Liver (tissue), 9 donors: Measurements from ENCODE around the gene NFIB. TPM values are rescaled to one million over a fixed set of nuclear protein-coding genes. Genes with fewer than 3 reads are reported as not detected.

ENCODE experiments used
- DNase-seq: peaks from one replicate; pipeline ENCODE4 v3.0.0-alpha.2; 2017; ENCODE audit warnings: low spot score
- H3K27ac ChIP-seq, 2 donors: one replicate each; pipeline ENCODE4 v1.7.0; 2013; ENCODE audit warnings: inconsistent platforms in 2 of 2, low read length in 2 of 2, control low read depth in 1 of 2, low read depth in 1 of 2, mild to moderate bottlenecking in 1 of 2
- H3K27me3 ChIP-seq, 4 donors: one replicate each; pipeline versions ENCODE4 v1.6.1 to v1.7.0; 2013; ENCODE audit warnings: low read length in 3 of 4, inconsistent platforms in 1 of 4, mild to moderate bottlenecking in 1 of 4, moderate library complexity in 1 of 4; ENCODE audit not compliant: control insufficient read depth in 4 of 4, insufficient read depth in 4 of 4
- H3K36me3 ChIP-seq, 4 donors: one replicate each; pipeline versions ENCODE4 v1.6.1 to v1.7.0; 2013; ENCODE audit warnings: low read length in 3 of 4, mild to moderate bottlenecking in 3 of 4, low read depth in 1 of 4, moderate library complexity in 1 of 4; ENCODE audit not compliant: control insufficient read depth in 4 of 4, insufficient read depth in 3 of 4
- H3K4me1 ChIP-seq, 4 donors: one replicate each; pipeline versions ENCODE4 v1.6.1 to v1.7.0; 2013; ENCODE audit warnings: low read length in 3 of 4, mild to moderate bottlenecking in 3 of 4, moderate library complexity in 1 of 4; ENCODE audit not compliant: control insufficient read depth in 4 of 4, insufficient read depth in 4 of 4
- H3K4me3 ChIP-seq, 3 donors: one replicate each; pipeline versions ENCODE4 v1.6.1 to v1.7.0; 2013; ENCODE audit warnings: low read length in 3 of 3, control low read depth in 1 of 3, low read depth in 1 of 3, mild to moderate bottlenecking in 1 of 3
- H3K9ac ChIP-seq, 2 donors: one replicate each; pipeline ENCODE4 v1.7.0; 2013; ENCODE audit warnings: low read length in 2 of 2, mild to moderate bottlenecking in 2 of 2, moderate library complexity in 2 of 2, control low read depth in 1 of 2, low read depth in 1 of 2
- H3K9me3 ChIP-seq, 4 donors: one replicate each; pipeline versions ENCODE4 v1.6.1 to v1.7.0; 2013; ENCODE audit warnings: low read length in 3 of 4; ENCODE audit not compliant: control insufficient read depth in 4 of 4
- ATF3 ChIP-seq: IDR thresholded peaks from 2 replicates; pipeline ENCODE4 v1.6.1; 2016; ENCODE audit warnings: antibody characterized with exemption
- EGR1 ChIP-seq, 2 donors: IDR thresholded peaks; 2 replicates each; pipeline ENCODE4 v1.6.1; 2016 to 2018; ENCODE audit warnings: antibody characterized with exemption in 2 of 2, low read depth in 2 of 2
- JUND ChIP-seq, 2 donors: IDR thresholded peaks; 2 replicates each; pipeline ENCODE4 v1.6.1; 2016; ENCODE audit warnings: antibody characterized with exemption in 2 of 2
- NR2F2 ChIP-seq: IDR thresholded peaks from 2 replicates; pipeline ENCODE4 v1.6.1; 2016; ENCODE audit warnings: antibody characterized with exemption
- REST ChIP-seq: IDR thresholded peaks from 2 replicates; pipeline ENCODE4 v1.6.1; 2016; ENCODE audit warnings: antibody characterized with exemption, mild to moderate bottlenecking
- RXRA ChIP-seq, 2 donors: IDR thresholded peaks; 2 replicates each; pipeline ENCODE4 v1.6.1; 2017 to 2018; ENCODE audit warnings: antibody characterized with exemption in 2 of 2, mild to moderate bottlenecking in 1 of 2
- SP1 ChIP-seq: IDR thresholded peaks from 2 replicates; pipeline ENCODE4 v1.6.1; 2018; ENCODE audit warnings: antibody characterized with exemption, mild to moderate bottlenecking
- YY1 ChIP-seq: IDR thresholded peaks from 2 replicates; pipeline ENCODE4 v1.6.1; 2016; ENCODE audit warnings: antibody characterized with exemption, mild to moderate bottlenecking
- ZBTB33 ChIP-seq: IDR thresholded peaks from 2 replicates; pipeline ENCODE4 v1.6.1; 2016; ENCODE audit warnings: antibody characterized with exemption
- WGBS: extraction: QIAGEN DNeasy Blood & Tissue Kit; methylation state at CpG from one replicate; pipeline ENCODE4 v1.1.7; 2013; 5-methylcytosine and 5-hydroxymethylcytosine counted together
- polyA plus RNA-seq, 2 donors: library from polyadenylated mRNA; stranded (reverse) in 1 of 2; unstranded in 1 of 2; fragments of 200-250 nt in 1 of 2; fragments of >200 nt in 1 of 2; fragmentation: Nextera tagmentation in 1 of 2; extraction: Ambion mirVana in 1 of 2; gene quantifications; one replicate each; pipeline versions ENCODE4 v1.2.1 to v1.2.3, GENCODE V29; 2013 to 2015
- total RNA-seq, 2 donors: library from RNA; depleted of rRNA; stranded (reverse); fragments of >200 nt; gene quantifications; one replicate each; pipeline ENCODE4 v1.2.3, GENCODE V29; 2014
- donor health status: healthy.
- donor health status: healthy.
- donor health status: healthy.
- donor health status: healthy.
- donor health status: healthy.

The NFIB gene
- total and polyA plus RNA-seq, 4 donors = 3.2 to 23.2 (median 8.0) TPM

GRCh38 chr9:14346231-14346791, 32.4 kb upstream of the NFIB start:
- Histone ChIP-seq H3K9ac (no peak overlapping the region), H3K4me3 (peak overlapping the region in 2 of 3 donors; percentile 10 to 16), H3K36me3 (no peaks in the 10 kb centered on the region), H3K27me3 (peaks cover 0 to 41% (median 16%) of the 10 kb centered on the region in 4 donors), H3K27ac (no peak overlapping the region), H3K4me1 (peaks cover 13 to 56% (median 39%) of the 10 kb centered on the region in 4 donors), H3K9me3 (peaks cover 0 to 3% (median 0%) of the 10 kb centered on the region in 4 donors)
- TF ChIP-seq EGR1 (IDR thresholded peaks at IDR 0.05; ENCODE audit: low read depth in 2 of 2) (no peak), REST (no peak), YY1 (no peak), NR2F2 (no peak), SP1 (no peak), JUND (IDR thresholded peaks at IDR 0.05) (no peak), RXRA (IDR thresholded peaks at IDR 0.05) (no peak), ZBTB33 (no peak)
- DNase-seq = no peak
- WGBS = 13% methylated on average over 35 of the region's 35 CpGs

GRCh38 chr9:14345354-14346230, 31.7 kb upstream of the NFIB start:
- Histone ChIP-seq H3K27ac (no peak overlapping the region), H3K4me1 (peaks cover 13 to 56% (median 39%) of the 10 kb centered on the region in 4 donors), H3K9ac (no peak overlapping the region), H3K4me3 (peak overlapping the region in 1 of 3 donors; percentile 16), H3K36me3 (no peaks in the 10 kb centered on the region), H3K9me3 (peaks cover 0 to 3% (median 0%) of the 10 kb centered on the region in 4 donors), H3K27me3 (peaks cover 0 to 41% (median 16%) of the 10 kb centered on the region in 4 donors)
- no peak for DNase-seq
- 23% methylated on average over 45 of the region's 45 CpGs for whole genome bisulfite sequencing
- TF ChIP-seq ZBTB33 (no peak), ATF3 (no peak), JUND (IDR thresholded peaks at IDR 0.05) (no peak)
